RPMI7951 (cell line): ENCODE measurements around the gene SCIN. TPM values are rescaled to one million over a fixed set of nuclear protein-coding genes. Genes with fewer than 3 reads are reported as not detected.
"Not testable (repeated sequence)": the region's sequence is repeated elsewhere in the genome, so short reads cannot be mapped to it uniquely, and the experiment has no call there.

Experiments
- DNase-seq: peaks from one replicate; pipeline ENCODE4 v3.0.0-alpha.2; 2012; ENCODE audit warnings: low read depth
- total RNA-seq: library from RNA; depleted of rRNA; stranded (reverse); fragments of >200 nt; shearing (Covaris generic); gene quantifications from 2 replicates; pipeline ENCODE4 v1.2.3, GENCODE V29; 2014; rRNA removed

Gene SCIN
- total RNA-seq, 1 experiment from 2014 or later = not detected

DNA sequence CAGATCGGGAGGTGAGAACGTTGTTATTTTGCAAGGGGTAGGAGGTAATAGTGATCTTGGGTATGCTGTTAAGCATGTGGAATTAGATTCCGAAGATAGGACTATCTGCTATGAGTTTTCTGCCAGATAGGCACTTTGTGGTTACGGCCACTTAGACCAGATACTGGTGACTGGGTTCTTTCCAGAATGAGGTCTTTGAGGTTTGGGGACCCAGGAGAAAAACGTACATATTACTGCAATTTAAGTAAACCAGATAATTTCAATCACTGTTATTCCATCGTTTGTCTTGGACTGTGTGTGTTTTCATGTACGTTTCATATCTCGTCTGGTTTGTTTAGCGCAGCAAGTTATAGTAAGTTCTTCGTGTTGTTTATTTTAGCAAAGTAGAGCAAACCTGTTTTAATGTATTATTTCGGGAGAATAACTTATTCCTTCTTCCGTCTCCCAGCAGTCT, 117.2 kb downstream of the SCIN start:
- no peak for DNase-seq

DNA sequence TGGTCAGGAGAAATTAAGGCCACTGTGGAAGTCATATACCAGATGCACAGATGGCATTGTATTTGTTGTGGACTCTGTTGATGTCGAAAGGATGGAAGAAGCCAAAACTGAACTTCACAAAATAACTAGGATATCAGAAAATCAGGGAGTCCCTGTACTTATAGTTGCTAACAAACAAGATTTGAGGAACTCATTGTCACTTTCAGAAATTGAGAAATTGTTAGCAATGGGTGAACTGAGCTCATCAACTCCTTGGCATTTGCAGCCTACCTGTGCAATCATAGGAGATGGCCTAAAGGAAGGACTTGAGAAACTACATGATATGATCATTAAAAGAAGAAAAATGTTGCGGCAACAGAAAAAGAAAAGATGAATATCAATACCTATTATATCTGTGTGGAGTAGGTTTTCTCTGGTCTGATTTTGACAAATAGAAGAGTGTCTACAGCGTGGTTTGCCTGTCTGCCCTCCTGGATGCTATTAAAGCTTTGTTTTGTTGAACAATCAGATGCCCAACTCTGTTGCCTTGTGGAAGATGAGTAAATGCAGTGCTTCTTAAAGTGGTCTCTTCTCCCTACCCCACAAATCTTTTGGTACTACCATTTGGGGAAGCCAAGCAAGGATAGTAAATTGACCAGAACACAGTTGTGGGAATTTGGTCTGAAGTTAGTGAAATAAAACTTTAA, 118.1 kb downstream of the SCIN start:
- DNase-seq = not testable (repeated sequence)

DNA sequence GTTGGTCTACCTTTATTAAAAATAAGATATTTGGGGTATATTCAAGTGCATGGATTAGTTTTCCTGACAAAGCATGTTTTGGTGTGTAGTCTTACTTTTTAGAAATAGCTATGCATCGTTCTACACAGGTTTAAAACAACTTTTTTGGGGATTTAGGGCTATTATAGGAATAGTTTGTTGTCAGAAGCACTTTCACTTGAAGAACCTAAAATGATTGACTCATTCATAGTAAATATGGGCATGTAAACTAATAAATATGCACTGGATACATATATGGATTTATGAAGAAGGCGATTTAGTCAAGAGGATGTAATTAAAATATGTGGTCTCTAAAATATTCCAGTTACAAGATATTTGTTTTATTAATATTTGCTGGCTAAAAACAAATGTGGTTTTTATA, 118.9 kb downstream of the SCIN start:
- no peak for DNase-seq

DNA sequence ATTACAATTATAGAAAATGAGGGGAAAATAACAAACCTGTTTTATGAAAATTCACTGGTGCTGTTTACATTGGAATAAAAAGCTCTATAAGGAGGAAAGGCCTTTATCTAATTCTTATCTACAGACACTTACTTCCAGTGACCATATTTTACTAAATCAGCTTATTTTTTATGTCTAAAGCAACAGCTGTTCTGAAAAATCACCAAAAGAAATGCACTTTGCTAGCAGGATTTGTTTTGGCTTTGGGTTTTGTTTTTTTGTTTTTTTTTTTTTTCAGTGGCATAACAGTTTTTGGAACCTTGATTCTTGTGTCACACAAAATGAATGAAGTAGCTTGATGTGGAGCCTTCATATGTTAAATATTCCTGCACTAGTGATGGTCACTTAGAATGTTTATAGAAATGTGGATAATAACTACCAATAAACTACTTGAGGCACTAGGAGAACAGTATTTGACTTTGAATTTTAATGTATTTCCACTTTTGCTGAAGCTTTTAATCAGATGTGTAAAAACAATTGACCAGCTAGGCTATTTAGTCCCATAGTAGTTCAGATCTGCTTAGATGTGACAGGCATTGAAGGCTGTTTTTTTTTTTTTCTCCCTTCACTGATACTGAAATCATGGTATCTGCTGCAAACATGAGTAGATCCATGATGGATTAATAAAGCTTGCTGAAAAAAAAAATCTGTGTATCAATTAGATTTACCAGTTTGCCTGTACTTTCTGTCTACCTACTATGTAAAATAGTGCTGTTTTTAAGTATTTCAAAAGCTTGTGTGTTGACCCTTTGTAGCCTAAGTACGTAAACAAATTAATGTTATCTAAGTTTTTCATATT, 119.7 kb downstream of the SCIN start:
- DNase-seq = no peak

DNA sequence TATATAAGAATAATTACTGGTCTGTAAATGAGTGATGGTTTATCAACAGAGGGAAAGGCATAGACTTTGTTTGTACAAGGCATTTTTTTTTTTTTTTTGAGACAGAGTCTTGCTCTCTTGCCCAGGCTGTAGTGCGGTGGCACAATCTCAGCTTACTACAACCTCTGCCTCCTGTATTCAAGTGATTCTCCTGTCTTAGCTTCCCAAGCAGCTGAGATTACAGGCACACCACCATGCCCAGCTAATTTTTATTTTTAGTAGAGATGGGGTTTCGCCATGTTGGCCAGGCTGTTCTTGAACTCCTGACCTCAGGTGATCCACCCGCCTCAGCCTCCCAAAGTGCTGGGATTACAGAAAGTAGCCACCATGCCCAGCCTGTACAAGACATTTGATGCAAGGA, 120.9 kb downstream of the SCIN start:
- DNase-seq = not testable (repeated sequence)

DNA sequence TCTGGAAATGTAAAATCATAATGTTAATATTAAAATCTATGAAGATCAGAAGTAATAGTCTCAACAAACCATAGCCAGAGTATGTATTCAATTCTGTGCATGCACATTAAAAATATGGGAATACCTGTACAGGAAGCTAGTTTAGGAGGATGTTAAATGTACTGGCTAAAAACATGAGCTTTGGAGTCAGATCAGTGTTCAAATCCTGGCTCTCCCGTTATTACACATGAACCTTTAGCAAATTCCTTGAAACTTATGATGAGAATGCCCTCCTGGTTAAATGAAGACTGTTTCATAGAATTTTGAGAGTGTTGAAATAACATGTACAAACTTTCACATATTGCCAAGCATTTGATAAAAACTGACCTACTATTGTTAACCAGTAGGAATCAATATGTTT, 121.5 kb downstream of the SCIN start:
- no peak for DNase-seq

DNA sequence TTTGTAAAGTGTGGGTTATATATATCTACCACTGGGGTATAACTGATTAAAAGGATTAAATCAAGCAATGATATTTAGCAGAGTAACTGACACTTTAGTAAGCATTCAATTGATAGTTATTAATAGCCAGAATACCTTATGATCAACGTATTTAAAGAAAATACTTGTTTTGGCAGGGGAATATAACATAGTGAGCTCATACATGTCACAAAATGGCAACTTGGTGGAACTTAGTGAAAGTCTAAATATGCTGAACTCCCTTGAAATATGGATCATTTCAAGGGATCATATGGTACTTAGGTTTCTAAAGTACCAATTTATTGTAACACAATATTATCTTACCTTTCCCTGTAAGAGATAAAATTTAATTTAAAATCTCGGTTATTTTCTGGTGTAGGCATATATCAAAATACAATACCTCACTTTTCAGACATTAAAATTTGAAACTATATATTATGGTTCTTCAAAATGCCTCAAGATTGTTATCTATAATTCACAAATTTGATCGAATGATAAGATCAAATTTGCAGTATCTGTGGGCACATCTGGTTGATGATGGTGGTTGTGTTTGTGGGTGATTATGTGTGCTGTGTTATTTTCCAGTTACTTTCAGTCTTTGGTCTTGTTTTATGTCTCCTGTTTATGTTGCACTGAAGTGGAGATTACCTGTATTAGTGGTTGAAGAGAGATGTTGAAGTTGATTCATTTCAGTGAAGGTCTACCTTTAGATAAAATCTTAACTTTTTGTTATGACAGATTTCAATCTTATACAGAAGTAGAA, 122.1 kb downstream of the SCIN start:
- no peak for DNase-seq

DNA sequence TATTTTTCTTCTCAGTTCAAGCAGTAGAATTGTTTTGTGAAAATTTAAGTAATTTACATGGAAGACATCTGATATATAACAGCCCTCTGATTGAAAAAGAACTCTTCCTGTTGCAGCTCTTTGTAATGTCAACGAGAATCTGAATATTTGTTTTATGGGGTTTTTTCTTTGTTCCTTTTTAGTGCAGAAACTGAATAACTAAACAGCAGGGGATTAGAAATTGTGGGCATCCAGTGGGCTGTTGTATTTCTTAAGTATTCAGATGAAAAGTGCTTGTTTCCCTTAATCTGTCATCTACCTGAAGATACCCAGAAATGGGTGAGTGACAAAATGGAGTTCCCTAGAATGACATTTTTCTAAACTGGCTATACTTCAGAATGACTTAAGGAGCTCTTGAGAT, 124.3 kb downstream of the SCIN start:
- no peak for DNase-seq

DNA sequence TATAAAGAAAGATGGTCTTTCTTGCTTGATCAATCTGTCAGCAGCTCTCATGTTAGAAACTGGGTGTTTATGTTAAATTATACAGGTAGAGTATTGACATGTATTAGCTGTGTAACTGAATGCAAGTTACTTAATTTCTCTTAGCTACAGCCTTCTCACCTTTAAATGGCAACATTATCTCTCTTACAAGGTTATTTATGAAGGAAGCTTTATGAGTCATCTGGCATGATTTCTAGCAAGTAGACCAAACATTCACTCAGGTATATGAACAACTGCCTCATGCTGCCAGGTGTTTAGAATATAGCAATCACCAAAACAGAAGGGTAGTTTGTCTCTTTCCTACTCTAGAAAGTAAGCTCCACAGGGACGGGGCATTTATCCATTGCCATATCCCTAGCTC, 125.4 kb downstream of the SCIN start:
- DNase-seq = no peak

DNA sequence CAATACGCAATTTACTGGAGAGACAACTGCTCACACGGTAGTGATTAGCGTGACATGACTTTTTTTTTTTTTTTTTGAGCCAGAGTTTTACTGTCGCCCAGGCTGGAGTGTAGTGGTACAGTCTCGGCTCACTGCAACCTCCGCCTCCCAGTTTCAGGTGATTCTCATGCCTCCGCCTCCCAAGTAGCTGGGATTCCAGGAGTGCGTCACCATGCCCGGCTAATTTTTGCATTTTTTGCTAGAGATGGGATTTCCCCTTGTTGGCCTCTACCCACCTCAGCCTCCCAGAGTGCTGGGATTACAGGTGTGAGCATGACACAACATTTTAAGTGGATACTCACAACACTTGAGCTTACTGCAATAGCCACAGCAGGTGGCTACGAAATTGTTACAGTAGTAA, 128.8 kb downstream of the SCIN start:
- DNase-seq = no peak

DNA sequence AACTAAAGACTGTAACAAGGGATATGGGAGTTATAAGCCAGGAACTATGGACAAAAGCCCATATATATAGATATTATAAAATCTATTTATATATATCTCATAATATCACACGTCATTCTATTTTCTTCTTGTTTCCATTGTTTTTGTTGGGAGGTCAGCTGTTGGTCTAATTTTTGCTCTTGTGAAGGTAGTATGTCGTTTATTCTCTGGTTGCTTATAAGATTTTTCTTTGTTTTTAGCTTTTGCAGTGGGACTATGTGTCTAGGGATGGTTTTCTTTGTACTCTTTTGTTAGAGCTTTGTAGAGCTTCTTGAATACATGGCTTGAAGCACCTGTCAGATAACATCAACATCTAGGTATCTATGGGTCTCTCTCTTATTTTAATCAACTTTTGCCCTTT, 130.9 kb downstream of the SCIN start:
- DNase-seq = no peak

DNA sequence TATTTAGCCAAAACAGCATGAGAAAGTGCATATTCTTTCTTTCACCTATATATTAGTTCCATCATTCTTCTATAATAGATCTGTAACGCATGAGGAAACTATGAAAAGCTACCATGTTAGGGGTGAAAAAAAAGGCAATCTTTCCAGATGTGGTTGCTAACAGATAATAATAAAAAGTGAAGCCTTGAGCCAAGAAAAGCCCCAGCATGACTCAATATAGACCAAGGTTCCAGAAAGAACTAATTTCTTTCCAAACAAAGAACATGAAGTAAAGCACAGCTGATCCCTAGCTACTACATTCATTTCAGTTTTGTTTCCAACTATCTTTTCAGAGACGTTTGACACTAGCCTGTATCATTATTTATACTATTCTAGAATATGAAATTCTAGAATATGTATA, 133.4 kb downstream of the SCIN start:
- no peak for DNase-seq

DNA sequence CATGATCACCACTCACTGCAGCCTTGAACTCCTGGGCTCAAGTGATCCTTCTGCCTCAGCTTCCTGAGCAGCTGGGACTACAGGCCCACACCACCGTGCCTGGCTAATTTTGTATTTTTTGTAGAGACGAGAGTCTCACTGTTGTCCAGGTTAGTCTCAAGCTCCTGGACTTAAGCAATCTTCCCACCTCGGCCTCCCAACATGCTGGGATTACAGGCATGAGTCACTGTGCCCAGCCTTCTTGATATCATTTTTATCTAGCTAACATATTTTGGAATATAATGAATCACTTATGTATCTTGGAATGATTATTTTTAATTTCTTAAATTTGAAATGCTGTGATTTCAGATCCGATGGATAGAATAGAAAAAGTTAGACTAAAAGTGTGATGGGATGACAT, 135.4 kb downstream of the SCIN start:
- DNase-seq = no peak

DNA sequence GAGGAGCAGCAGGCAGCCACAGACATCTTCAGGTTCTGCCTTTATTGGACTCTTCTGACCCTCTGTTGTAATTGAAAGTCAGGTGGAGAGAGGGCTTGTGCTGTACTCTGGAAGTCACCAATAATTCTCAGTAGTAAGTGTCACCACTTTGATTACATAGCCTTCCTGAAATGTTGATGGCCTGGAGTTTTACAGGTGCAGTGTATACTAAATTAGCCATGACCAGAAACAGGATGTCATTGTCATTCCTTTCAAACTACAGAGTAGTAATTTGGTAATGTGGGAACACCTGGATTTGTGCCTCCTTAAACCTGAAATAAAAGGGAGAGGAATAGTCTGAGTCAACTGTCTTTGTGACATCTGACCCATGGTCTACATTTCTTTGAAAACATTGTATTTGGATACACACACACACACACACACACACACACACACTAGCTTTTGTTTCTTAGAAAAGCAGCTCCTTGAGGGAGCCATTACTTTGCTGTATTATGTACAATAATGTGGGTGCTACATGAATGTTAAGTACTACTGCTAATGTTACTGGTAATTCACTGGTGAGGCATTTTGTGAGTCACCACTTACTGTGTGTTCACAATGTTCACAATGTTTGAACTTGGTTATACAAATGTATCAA, 136.5 kb downstream of the SCIN start:
- no peak for DNase-seq

DNA sequence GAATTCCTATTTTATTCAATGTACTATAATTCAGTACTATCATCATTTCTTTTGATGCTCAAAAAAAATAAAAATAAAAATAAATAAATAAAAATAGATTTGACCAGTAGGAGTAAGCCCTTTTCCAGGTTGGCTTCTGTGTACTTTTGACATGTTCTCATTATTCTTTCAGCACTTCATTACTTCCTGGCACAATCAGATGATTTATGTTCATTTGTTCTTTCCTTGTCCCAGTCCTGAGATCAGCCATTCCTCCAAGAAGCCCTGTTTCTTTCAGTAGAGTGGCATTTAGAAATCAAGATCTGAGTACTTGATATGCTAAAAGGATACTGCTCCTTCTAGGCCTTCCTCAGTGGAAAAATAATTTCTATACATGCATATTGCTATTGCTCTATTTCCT, 137.8 kb downstream of the SCIN start:
- no peak for DNase-seq

Other genes starting within 250 kb of the SCIN start
- gene VWDE, start 166.9 kb upstream of the SCIN start, total RNA-seq = not detected in 2 replicates
- gene ARL4A, start 116.9 kb downstream of the SCIN start, total RNA-seq = 37.9 and 39.9 TPM in 2 replicates